H9 (cell line): ENCODE data around the gene CLCN6. TPM values are rescaled to one million over a fixed set of nuclear protein-coding genes. Genes with fewer than 3 reads are reported as not detected.
A peak's percentile ranks its signal among the peaks of the same experiment; 100 is the strongest.

Source experiments
- DNase-seq: peaks from one replicate; pipeline ENCODE4 v3.0.0-alpha.2; 2017
- H2AFZ ChIP-seq: one replicate; pipeline ENCODE4 v1.6.1; 2013; ENCODE audit warnings: mild to moderate bottlenecking, low read length, control low read depth, moderate library complexity
- H2AK5ac ChIP-seq: 2 replicates; pipeline ENCODE4 v1.6.1; 2013; ENCODE audit warnings: low read length, control low read depth, mixed read lengths; ENCODE audit not compliant: insufficient read length
- H2BK120ac ChIP-seq: one replicate; pipeline ENCODE4 v1.6.1; 2013; ENCODE audit warnings: low read depth, mild to moderate bottlenecking, low read length, control low read depth, inconsistent platforms; ENCODE audit not compliant: poor library complexity, severe bottlenecking
- H2BK12ac ChIP-seq: 2 replicates; pipeline ENCODE4 v1.6.1; 2013; ENCODE audit warnings: low read length, control low read depth, mixed read lengths, low read depth; ENCODE audit not compliant: insufficient read length
- H2BK15ac ChIP-seq: 2 replicates; pipeline ENCODE4 v1.6.1; 2013; ENCODE audit warnings: low read depth, low read length, control low read depth
- H2BK20ac ChIP-seq: one replicate; pipeline ENCODE4 v1.6.1; 2013; ENCODE audit warnings: low read depth, mild to moderate bottlenecking, low read length, control low read depth, inconsistent platforms; ENCODE audit not compliant: poor library complexity, severe bottlenecking
- H2BK5ac ChIP-seq: 2 replicates; pipeline ENCODE4 v1.6.1; 2013; ENCODE audit warnings: low read length, control low read depth, mixed read lengths; ENCODE audit not compliant: insufficient read length
- H3K14ac ChIP-seq: 2 replicates; pipeline ENCODE4 v1.6.1; 2013; ENCODE audit warnings: low read length, control low read depth; ENCODE audit not compliant: insufficient read depth
- H3K18ac ChIP-seq: 2 replicates; pipeline ENCODE4 v1.6.1; 2013; ENCODE audit warnings: low read depth, mild to moderate bottlenecking, mixed read lengths, low read length, control low read depth; ENCODE audit not compliant: insufficient read length
- H3K23ac ChIP-seq: 2 replicates; pipeline ENCODE4 v1.6.1; 2013; ENCODE audit warnings: low read length, control low read depth, mixed read lengths, low read depth; ENCODE audit not compliant: insufficient read length
- H3K23me2 ChIP-seq: 2 replicates; pipeline ENCODE4 v1.6.1; 2013; ENCODE audit warnings: low read depth, mild to moderate bottlenecking, mixed read lengths, low read length, control low read depth; ENCODE audit not compliant: insufficient read length, poor library complexity, severe bottlenecking
- H3K27ac ChIP-seq: 2 replicates; pipeline ENCODE4 v1.5.1; 2013; ENCODE audit warnings: low read length, control low read depth, mixed read lengths, low read depth; ENCODE audit not compliant: insufficient read length
- H3K27me3 ChIP-seq: 2 replicates; pipeline ENCODE4 v1.6.1; 2013; ENCODE audit warnings: low read length, control low read depth, inconsistent platforms; ENCODE audit not compliant: insufficient read depth
- H3K4ac ChIP-seq: 2 replicates; pipeline ENCODE4 v1.6.1; 2013; ENCODE audit warnings: low read depth, mild to moderate bottlenecking, control low read depth, inconsistent platforms, low read length, moderate library complexity
- H3K4me1 ChIP-seq: 2 replicates; pipeline ENCODE4 v1.6.1; 2013; ENCODE audit warnings: low read length, control low read depth, inconsistent platforms; ENCODE audit not compliant: insufficient read depth
- H3K4me2 ChIP-seq: 2 replicates; pipeline ENCODE4 v1.6.1; 2013; ENCODE audit warnings: low read length, control low read depth, mixed read lengths; ENCODE audit not compliant: insufficient read length, insufficient read depth
- H3K56ac ChIP-seq: 2 replicates; pipeline ENCODE4 v1.6.1; 2013; ENCODE audit warnings: low read depth, mild to moderate bottlenecking, mixed read lengths, low read length, control low read depth; ENCODE audit not compliant: insufficient read length
- H3K79me1 ChIP-seq: 2 replicates; pipeline ENCODE4 v1.6.1; 2013; ENCODE audit warnings: low read depth, mild to moderate bottlenecking, moderate library complexity, low read length, control low read depth, inconsistent platforms; ENCODE audit not compliant: insufficient read depth, poor library complexity, severe bottlenecking
- H3K79me2 ChIP-seq: 2 replicates; pipeline ENCODE4 v1.6.1; 2013; ENCODE audit warnings: low read length, control low read depth, inconsistent platforms; ENCODE audit not compliant: insufficient read depth
- H3K9ac ChIP-seq: 2 replicates; pipeline ENCODE4 v1.6.1; 2013; ENCODE audit warnings: low read length, control low read depth, mixed read lengths; ENCODE audit not compliant: insufficient read length; ENCODE audit errors: extremely low read depth
- H3K9me3 ChIP-seq: one replicate; pipeline ENCODE4 v1.6.1; 2013; ENCODE audit warnings: low read depth, low read length, inconsistent platforms; ENCODE audit not compliant: control insufficient read depth
- H3T11ph ChIP-seq: one replicate; pipeline ENCODE4 v1.6.1; 2013; ENCODE audit warnings: mild to moderate bottlenecking, low read length, control low read depth, inconsistent platforms
- H4K20me1 ChIP-seq: one replicate; pipeline ENCODE4 v1.6.1; 2013; ENCODE audit not compliant: control insufficient read depth, insufficient read length, insufficient read depth
- H4K5ac ChIP-seq: 2 replicates; pipeline ENCODE4 v1.6.1; 2013; ENCODE audit warnings: low read depth, mild to moderate bottlenecking, mixed read lengths, low read length, control low read depth; ENCODE audit not compliant: insufficient read length
- H4K8ac ChIP-seq: replicated peaks from 2 replicates; pipeline ENCODE4 v1.6.1; 2013; ENCODE audit warnings: low read length, control low read depth, mixed read lengths, low read depth; ENCODE audit not compliant: insufficient read length
- H4K91ac ChIP-seq: 2 replicates; pipeline ENCODE4 v1.6.1; 2013; ENCODE audit warnings: low read depth, mild to moderate bottlenecking, moderate library complexity, mixed read lengths, low read length, control low read depth; ENCODE audit not compliant: insufficient read length
- H3K27ac Mint-ChIP-seq, 3 experiments: 2 replicates in 2 of 3; 3 replicates in 1 of 3; pipeline ENCODE4 v1.8.0; 2020 to 2021; ENCODE audit warnings: mixed read lengths in 3 of 3, mild to moderate bottlenecking in 1 of 3, moderate library complexity in 1 of 3
- H3K27me3 Mint-ChIP-seq: 2 replicates; pipeline ENCODE4 v1.8.0; 2021; ENCODE audit warnings: low read depth, mild to moderate bottlenecking, moderate library complexity, mixed read lengths
- H3K36me3 Mint-ChIP-seq, 3 experiments: 2 replicates in 2 of 3; 3 replicates in 1 of 3; pipeline ENCODE4 v1.8.0; 2020 to 2021; ENCODE audit warnings: low read depth in 3 of 3, mixed read lengths in 3 of 3; ENCODE audit not compliant: insufficient read depth in 1 of 3
- H3K4me1 Mint-ChIP-seq, 2 experiments: 2 replicates each; pipeline ENCODE4 v1.8.0; 2020; ENCODE audit warnings: mixed read lengths in 2 of 2
- H3K4me3 Mint-ChIP-seq, 2 experiments: 2 replicates in 1 of 2; 3 replicates in 1 of 2; pipeline ENCODE4 v1.8.0; 2020 to 2021; ENCODE audit warnings: mild to moderate bottlenecking in 2 of 2, mixed read lengths in 2 of 2, moderate library complexity in 1 of 2
- H3K9me3 Mint-ChIP-seq, 2 experiments: 2 replicates in 1 of 2; 3 replicates in 1 of 2; pipeline ENCODE4 v1.8.0; 2020; ENCODE audit warnings: mild to moderate bottlenecking in 2 of 2, mixed read lengths in 2 of 2, moderate library complexity in 1 of 2
- CTCF ChIP-seq: fragments of 200-600 bp; sonication (generic); conservative IDR thresholded peaks from 3 replicates; pipeline ENCODE4 v1.8.0; 2021; ENCODE audit warnings: antibody characterized with exemption, mild to moderate bottlenecking
- WGBS: extraction: QIAGEN DNeasy Blood & Tissue Kit; methylation state at CpG from one replicate; pipeline ENCODE4 v1.1.7; 2013; ENCODE audit warnings: missing lambda C conversion rate, low lambda C conversion rate, mixed read lengths; ENCODE audit not compliant: insufficient read length; ENCODE audit errors: extremely low coverage; 5-methylcytosine and 5-hydroxymethylcytosine counted together
- total RNA-seq: library from RNA; stranded (reverse); gene quantifications from 2 replicates; pipeline ENCODE4 v1.2.1, GENCODE V29; 2021

Gene CLCN6
- total RNA-seq, 1 experiment from 2014 or later: 20.5 TPM

DNA sequence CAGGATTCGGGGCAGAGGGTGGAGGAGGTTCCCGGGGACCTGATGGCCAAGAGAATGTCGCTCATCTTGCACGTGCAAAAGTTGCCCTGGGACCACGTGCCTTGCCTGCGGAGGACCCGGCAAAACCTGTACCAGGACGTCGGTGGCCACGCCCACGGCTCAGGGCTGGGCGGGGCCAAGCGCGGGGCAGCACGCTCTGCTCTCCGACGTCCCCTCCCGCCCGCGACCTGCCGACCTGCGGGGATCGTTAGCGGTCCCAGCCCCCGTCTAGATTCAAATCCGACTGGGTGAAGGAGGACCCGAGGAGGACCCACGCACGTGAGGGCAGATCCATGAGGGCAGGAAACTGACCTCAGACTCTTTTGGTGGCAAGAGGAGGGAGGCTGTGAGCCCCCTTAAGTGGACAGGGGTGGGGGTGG, 44.0 kb upstream of the CLCN6 start, which contains the start of gene C1orf167:
Gene C1orf167, plus strand, starts transcription at position 206 of the 419 bp plus-strand sequence. CDS start 2,208 bp downstream, outside the sequence.
- Histone ChIP-seq H2BK15ac (peak within 1 kb of the TSS; percentile 30; the same call in 1 of the 2 replicates), H2BK120ac (no peak within 1 kb of the TSS), H2BK5ac (no peak within 1 kb of the TSS), H3K4me2 (peak within 1 kb of the TSS; percentile 62), H3K18ac (peak within 1 kb of the TSS; percentile 11), H2BK20ac (no peak within 1 kb of the TSS), H3K27ac (no peak within 1 kb of the TSS), H2AFZ (no peak within 1 kb of the TSS), H4K5ac (no peak within 1 kb of the TSS), H3K14ac (no peak within 1 kb of the TSS), H3K27me3 (peaks cover 16% of the 10 kb centered on the region; the same call in 1 of the 2 replicates), H3K9me3 (no peaks in the 10 kb centered on the region), H4K91ac (no peak within 1 kb of the TSS), H4K20me1 (no peaks in the 10 kb centered on the region), H2BK12ac (no peak within 1 kb of the TSS), H2AK5ac (no peak within 1 kb of the TSS), H3K23me2 (no peaks in the 10 kb centered on the region), H3K23ac (no peak within 1 kb of the TSS), H3K4me1 (no peaks in the 10 kb centered on the region), H3T11ph (no peak within 1 kb of the TSS), H4K8ac (no peak within 1 kb of the TSS), H3K79me1 (no peaks in the 10 kb centered on the region), H3K4ac (no peak within 1 kb of the TSS), H3K56ac (no peak within 1 kb of the TSS), H3K79me2 (no peaks in the 10 kb centered on the region), H3K9ac (no peak within 1 kb of the TSS)
- Mint-ChIP-seq H3K4me3 (peak within 1 kb of the TSS; percentile 5 to 73; a peak in 4 of 5 replicates), H3K4me1 (peaks cover 10 to 18% of the 10 kb centered on the region in 2 experiments), H3K27ac (peak within 1 kb of the TSS in 1 of 3 experiments; percentile 66; a peak in 2 of 7 replicates), H3K27me3 (peaks cover 75% of the 10 kb centered on the region), H3K9me3 (peaks cover 6 to 8% of the 10 kb centered on the region in 2 experiments; a peak in 4 of 5 replicates), H3K36me3 (no peaks in the 10 kb centered on the region; a peak in 1 of 7 replicates)
- no CpG with 5 or more reads among the region's 29 CpGs for WGBS
- no peak for TF ChIP-seq CTCF
- peak; percentile 70 for DNase-seq
